ENCODE measurements around the gene RAB40A.
"Not testable (repeated sequence)": the region's sequence is repeated elsewhere in the genome, so short reads cannot be mapped to it uniquely, and the experiment has no call there.

The RAB40A gene

DNA sequence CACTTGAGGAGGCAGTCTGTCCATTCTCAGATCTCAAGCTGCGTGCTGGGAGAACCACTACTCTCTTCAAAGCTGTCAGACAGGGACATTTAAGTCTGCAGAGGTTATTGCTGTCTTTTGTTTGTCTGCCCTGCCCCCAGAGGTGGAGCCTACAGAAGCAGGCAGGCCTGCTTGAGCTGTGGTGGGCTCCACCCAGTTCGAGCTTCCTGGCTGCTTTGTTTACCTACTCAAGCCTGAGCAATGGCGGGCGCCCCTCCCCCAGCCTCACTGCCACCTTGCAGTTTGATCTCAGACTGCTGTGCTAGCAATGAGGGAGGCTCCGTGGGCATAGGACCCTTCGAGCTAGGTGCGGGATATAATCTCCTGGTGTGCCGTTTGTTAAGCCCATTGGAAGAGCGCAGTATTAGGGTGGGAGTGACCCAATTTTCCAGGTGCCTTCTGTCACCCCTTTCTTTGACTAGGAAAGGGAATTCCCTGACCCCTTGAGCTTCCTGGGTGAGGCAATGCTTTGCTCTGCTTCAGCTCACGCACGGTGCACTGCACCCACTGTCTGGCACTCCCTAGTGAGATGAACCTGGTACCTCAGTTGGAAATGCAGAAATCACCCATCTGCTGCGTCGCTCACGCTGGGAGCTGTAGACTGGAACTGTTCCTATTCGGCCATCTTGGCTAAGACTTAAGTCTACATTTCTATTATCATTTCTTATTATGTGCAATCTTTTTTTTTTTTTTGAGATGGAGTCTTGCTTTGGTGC lies 59.1 kb downstream of the RAB40A start:
- DNase-seq: not testable (repeated sequence)

DNA sequence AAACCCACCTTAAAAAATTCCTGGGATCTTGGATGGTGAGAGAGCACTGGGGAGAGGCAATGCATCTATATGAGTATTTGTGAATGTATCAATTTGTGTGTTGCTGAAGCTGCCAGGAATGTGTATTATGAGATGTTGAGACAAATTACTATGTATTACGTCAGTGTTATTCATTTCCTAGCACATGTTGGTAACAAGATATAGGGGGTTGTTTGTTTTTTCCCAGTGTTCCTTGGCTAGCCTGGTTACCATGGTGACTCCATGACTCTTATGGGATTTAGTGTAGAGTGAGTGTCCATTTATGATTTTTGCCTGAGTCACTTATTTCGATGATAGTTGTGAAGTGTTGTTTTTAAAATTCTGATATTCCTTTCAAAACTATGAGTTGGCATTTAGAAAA lies 65.6 kb downstream of the RAB40A start:
- no peak for DNase-seq

Data from activated T-cell treated with anti-CD3 and anti-CD28 coated beads, Interleukin-2, amount 50 U/mL, for 48 hours (primary cell).